ENCODE data around the gene SIK3. TPM values are rescaled to one million over a fixed set of nuclear protein-coding genes. Genes with fewer than 3 reads are reported as not detected.

Gene SIK3
- total RNA-seq, 4 donors from 2014 or later: 14.1 to 77.0 (median 40.7) TPM

DNA sequence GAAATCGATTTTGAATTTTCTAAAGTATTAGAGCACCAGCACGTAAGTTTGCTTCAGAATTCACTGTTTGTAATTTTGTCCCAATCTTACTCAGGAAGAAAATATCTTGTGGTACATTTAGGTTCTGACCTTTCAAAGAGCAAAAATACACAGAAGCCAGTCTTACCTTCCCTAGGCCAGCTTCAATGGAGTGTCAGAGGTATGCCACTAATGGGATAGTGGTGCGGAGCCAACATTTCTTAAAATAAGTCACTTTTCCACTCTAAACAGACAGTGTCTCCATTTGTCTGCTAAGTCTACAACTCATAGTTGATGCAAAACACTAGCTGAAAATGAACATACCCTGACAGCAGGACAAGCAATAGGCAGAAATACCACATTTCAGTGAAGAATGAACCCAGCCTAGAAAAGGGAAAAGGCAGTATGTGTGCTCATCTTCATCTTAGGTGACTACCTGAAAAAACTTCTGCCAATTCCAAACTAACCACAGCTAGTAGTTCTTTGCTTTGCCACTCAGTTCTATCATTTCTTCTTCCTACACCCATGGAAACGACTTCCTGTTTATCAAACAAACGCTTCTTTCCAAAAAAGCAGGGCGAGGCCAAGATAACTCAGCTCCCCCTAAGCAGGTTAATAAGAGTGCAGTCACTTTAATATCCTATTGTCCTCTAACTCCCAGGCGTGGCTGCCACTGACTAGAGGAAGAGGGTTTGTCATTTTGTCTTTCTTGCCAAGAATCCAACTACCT is 166.8 kb downstream of the SIK3 start:
- Histone ChIP-seq H3K4me3 (no peak overlapping the region), H3K4me1 (peaks cover 7 to 13% of the 10 kb centered on the region in 2 donors), H3K36me3 (no peaks in the 10 kb centered on the region), H3K27me3 (no peaks in the 10 kb centered on the region), H3K9me3 (no peaks in the 10 kb centered on the region), H3K27ac (peak overlapping the region; percentile 54 to 58)
- intact Hi-C loops (cut with DNase I; ENCODE audit: low total_unique reads): no loop called here
- DNase-seq: peak in 1 of 2 donors; percentile 19
- no peak for TF ChIP-seq POLR2A (IDR thresholded peaks at IDR 0.05)
- TF ChIP-seq, protein P1, sequence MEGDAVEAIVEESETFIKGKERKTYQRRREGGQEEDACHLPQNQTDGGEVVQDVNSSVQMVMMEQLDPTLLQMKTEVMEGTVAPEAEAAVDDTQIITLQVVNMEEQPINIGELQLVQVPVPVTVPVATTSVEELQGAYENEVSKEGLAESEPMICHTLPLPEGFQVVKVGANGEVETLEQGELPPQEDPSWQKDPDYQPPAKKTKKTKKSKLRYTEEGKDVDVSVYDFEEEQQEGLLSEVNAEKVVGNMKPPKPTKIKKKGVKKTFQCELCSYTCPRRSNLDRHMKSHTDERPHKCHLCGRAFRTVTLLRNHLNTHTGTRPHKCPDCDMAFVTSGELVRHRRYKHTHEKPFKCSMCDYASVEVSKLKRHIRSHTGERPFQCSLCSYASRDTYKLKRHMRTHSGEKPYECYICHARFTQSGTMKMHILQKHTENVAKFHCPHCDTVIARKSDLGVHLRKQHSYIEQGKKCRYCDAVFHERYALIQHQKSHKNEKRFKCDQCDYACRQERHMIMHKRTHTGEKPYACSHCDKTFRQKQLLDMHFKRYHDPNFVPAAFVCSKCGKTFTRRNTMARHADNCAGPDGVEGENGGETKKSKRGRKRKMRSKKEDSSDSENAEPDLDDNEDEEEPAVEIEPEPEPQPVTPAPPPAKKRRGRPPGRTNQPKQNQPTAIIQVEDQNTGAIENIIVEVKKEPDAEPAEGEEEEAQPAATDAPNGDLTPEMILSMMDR (IDR thresholded peaks at IDR 0.05): no peak

DNA sequence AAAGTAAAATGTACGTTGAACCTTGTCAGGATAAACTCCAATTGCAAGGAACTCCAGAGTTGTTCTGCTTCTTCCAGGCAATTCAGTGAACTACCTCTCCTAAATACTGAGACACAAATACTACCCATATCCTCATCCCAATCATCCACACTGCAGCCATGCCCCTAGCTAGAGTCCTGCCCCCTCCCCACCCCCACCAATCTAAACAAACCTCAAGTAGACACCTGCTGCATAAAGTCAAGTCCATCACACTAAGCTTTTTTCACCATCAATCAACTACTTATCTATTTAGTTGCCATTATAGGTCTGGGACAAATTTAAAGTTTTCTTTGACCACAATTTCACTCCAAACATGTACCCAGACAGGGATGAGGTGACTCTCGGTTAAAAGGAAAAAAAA is 167.6 kb downstream of the SIK3 start:
- DNase-seq: no peak

DNA sequence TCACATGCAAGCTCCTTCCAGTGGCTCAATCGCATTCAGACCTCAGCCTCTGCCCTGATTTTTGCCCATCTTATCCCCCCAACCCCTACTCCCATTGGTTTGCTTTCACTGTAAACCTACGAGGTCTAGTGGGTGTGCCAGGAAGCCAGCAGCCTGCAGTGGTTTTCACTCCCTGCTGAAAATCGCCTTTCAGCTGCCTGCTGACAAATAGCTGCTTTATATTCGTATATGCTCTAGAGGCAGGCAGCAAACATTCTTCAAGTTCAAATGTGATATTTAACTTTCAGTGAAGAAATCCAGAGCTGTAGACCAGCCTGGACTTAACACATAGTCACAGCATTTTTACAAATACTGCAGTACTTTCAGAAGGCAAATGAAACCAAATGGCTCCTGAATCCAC is 168.1 kb downstream of the SIK3 start:
- DNase-seq: no peak
- H3K36me3 ChIP-seq: no peaks in the 10 kb centered on the region
- H3K9me3 ChIP-seq: no peaks in the 10 kb centered on the region
- intact Hi-C loops (cut with DNase I; ENCODE audit: low total_unique reads): no loop called here
- no peak for TF ChIP-seq POLR2A (IDR thresholded peaks at IDR 0.05)
- no peaks in the 10 kb centered on the region for H3K27me3 ChIP-seq
- H3K27ac ChIP-seq: peak overlapping the region; percentile 54 to 58
- H3K4me1 ChIP-seq: peaks cover 7 to 13% of the 10 kb centered on the region in 2 donors
- peak overlapping the region in 1 of 2 donors; percentile 5 for H3K4me3 ChIP-seq

More for the DNA sequence above, 167.6 kb downstream of the SIK3 start:
- no peaks in the 10 kb centered on the region for H3K27me3 ChIP-seq
- peak overlapping the region in 1 of 2 donors; percentile 5 for H3K4me3 ChIP-seq
- H3K9me3 ChIP-seq: no peaks in the 10 kb centered on the region
- peaks cover 7 to 13% of the 10 kb centered on the region in 2 donors for H3K4me1 ChIP-seq
- no peaks in the 10 kb centered on the region for H3K36me3 ChIP-seq
- peak overlapping the region; percentile 54 to 58 for H3K27ac ChIP-seq
- no peak for TF ChIP-seq POLR2A (IDR thresholded peaks at IDR 0.05)
- TF ChIP-seq, protein P1 (IDR thresholded peaks at IDR 0.05): no peak
- intact Hi-C loops (cut with DNase I; ENCODE audit: low total_unique reads): no loop called here

DNA sequence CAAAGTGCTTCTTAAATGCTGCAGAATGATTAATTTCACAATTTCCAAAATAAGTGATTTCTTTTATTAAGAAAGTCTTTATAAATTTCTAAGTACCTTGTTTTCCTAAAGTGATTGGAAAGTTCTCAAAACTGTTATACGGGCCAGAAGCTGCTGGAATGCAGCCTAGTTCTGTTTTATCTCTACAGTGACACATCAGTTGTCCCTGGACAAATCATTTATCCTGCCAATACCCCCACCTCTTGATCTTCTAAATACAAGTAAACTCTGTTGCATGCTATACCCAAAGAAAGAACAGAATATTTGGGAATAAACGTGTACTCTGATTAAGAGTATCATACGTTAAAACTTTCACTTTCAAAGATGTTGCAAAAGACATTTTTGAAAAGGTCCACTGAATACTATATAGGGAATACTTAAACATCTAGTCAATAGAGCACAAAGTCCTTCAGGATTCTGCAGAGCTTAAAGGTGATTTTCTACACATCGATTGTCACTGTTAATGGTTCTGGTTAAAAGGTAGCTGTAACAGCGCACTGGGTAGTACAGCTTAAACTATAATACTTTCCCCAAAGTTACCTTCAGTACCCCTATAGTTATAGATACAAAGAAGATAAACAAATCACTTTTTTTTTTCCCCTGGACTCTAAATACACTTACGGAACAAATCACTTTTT is 168.7 kb downstream of the SIK3 start:
- Histone ChIP-seq H3K4me1 (peaks cover 7 to 13% of the 10 kb centered on the region in 2 donors), H3K27me3 (no peaks in the 10 kb centered on the region), H3K4me3 (peak overlapping the region in 1 of 2 donors; percentile 5), H3K36me3 (no peaks in the 10 kb centered on the region), H3K9me3 (no peaks in the 10 kb centered on the region), H3K27ac (peak overlapping the region; percentile 54 to 58)
- intact Hi-C loops (cut with DNase I; ENCODE audit: low total_unique reads): no loop called here
- TF ChIP-seq, protein P1 (IDR thresholded peaks at IDR 0.05): no peak
- no peak for TF ChIP-seq POLR2A (IDR thresholded peaks at IDR 0.05)
- DNase-seq: no peak

DNA sequence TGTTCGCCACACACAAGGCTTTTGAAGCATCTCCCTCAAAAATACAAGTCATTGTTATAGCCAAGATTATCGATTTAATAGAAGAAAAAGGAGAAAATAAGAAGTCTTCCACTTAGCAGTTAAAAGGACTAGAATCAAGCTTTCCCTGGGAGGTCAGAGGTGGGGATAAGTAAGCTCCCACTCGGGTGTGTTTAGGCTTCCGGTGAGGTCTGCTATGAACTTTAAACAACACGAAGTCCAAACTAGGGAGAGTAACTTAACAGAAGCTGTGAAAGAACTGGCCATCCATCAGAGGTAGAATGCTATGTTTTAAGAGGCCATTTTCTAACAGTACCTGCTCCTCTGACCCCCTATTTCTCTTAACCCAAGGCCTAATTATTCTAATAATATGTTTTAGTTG is 169.4 kb downstream of the SIK3 start:
- no peaks in the 10 kb centered on the region for H3K27me3 ChIP-seq
- intact Hi-C loops (cut with DNase I; ENCODE audit: low total_unique reads): no loop called here
- TF ChIP-seq POLR2A (IDR thresholded peaks at IDR 0.05): no peak
- TF ChIP-seq, protein P1 (IDR thresholded peaks at IDR 0.05): no peak
- H3K9me3 ChIP-seq: no peaks in the 10 kb centered on the region
- no peak for DNase-seq
- H3K4me3 ChIP-seq: no peak overlapping the region
- H3K36me3 ChIP-seq: no peaks in the 10 kb centered on the region
- H3K27ac ChIP-seq: peak overlapping the region in 1 of 2 donors; percentile 21
- H3K4me1 ChIP-seq: peaks cover 7 to 13% of the 10 kb centered on the region in 2 donors
